Measurements from ENCODE around the gene KRTAP5-11. TPM values are rescaled to one million over a fixed set of nuclear protein-coding genes. Genes with fewer than 3 reads are reported as not detected.
"Not testable (repeated sequence)": the region's sequence is repeated elsewhere in the genome, so short reads cannot be mapped to it uniquely, and the experiment has no call there.

Gene KRTAP5-11
- total RNA-seq, 1 experiment from 2014 or later: not detected

- DNase-seq (ENCODE audit: low spot score): no peak
Measured at GRCh38 chr11:71556018-71556417, 26.7 kb downstream of the KRTAP5-11 start.

- DNase-seq (ENCODE audit: low spot score): no peak
Measured at GRCh38 chr11:71555508-71555907, 27.2 kb downstream of the KRTAP5-11 start.

GRCh38 chr11:71554996-71555395, 27.7 kb downstream of the KRTAP5-11 start:
- no peak for DNase-seq (ENCODE audit: low spot score)

- DNase-seq (ENCODE audit: low spot score): no peak
Measured at GRCh38 chr11:71551711-71552110, 31.0 kb downstream of the KRTAP5-11 start.

GRCh38 chr11:71548716-71549151, 33.9 kb downstream of the KRTAP5-11 start:
- DNase-seq (ENCODE audit: low spot score): no peak

- no peak for DNase-seq (ENCODE audit: low spot score)
Measured at GRCh38 chr11:71548120-71548519, 34.6 kb downstream of the KRTAP5-11 start, which contains the start of gene KRTAP5-9. KRTAP5-9 (plus strand) TSS chr11:71548420; CDS start chr11:71548658, 238 bp downstream.

- no peak for DNase-seq (ENCODE audit: low spot score)
Measured at GRCh38 chr11:71545405-71545966, 37.2 kb downstream of the KRTAP5-11 start.

- no peak for DNase-seq (ENCODE audit: low spot score)
Measured at GRCh38 chr11:71544525-71545214, 38.0 kb downstream of the KRTAP5-11 start.

- no peak for DNase-seq (ENCODE audit: low spot score)
Measured at GRCh38 chr11:71543866-71544265, 38.8 kb downstream of the KRTAP5-11 start.

GRCh38 chr11:71542879-71543777, 39.5 kb downstream of the KRTAP5-11 start:
- no peak for DNase-seq (ENCODE audit: low spot score)

- no peak for DNase-seq (ENCODE audit: low spot score)
Measured at GRCh38 chr11:71542382-71542781, 40.3 kb downstream of the KRTAP5-11 start.

- DNase-seq (ENCODE audit: low spot score): not testable (repeated sequence)
Measured at GRCh38 chr11:71540521-71541304, 42.0 kb downstream of the KRTAP5-11 start.

- not testable (repeated sequence) for DNase-seq (ENCODE audit: low spot score)
Measured at GRCh38 chr11:71539971-71540370, 42.7 kb downstream of the KRTAP5-11 start.

GRCh38 chr11:71539017-71539416, 43.7 kb downstream of the KRTAP5-11 start:
- DNase-seq (ENCODE audit: low spot score): no peak

- no peak for DNase-seq (ENCODE audit: low spot score)
Measured at GRCh38 chr11:71538666-71538990, 44.0 kb downstream of the KRTAP5-11 start.

- not testable (repeated sequence) for DNase-seq (ENCODE audit: low spot score)
Measured at GRCh38 chr11:71537977-71538665, 44.6 kb downstream of the KRTAP5-11 start, which contains the start of gene KRTAP5-8. KRTAP5-8 (plus strand) TSS chr11:71538025; CDS start chr11:71538056, 31 bp downstream.

GRCh38 chr11:71537537-71537936, 45.1 kb downstream of the KRTAP5-11 start:
- DNase-seq (ENCODE audit: low spot score): no peak

GRCh38 chr11:71535825-71536224, 46.9 kb downstream of the KRTAP5-11 start:
- no peak for DNase-seq (ENCODE audit: low spot score)

GRCh38 chr11:71534711-71535608, 47.7 kb downstream of the KRTAP5-11 start:
- DNase-seq (ENCODE audit: low spot score): not testable (repeated sequence)
